Activated CD4-positive, alpha-beta T cell treated with anti-CD3 and anti-CD28 coated beads for 1 hour (primary cell): Measurements from ENCODE around the gene CACNG4.
"Not testable (repeated sequence)": the region's sequence is repeated elsewhere in the genome, so short reads cannot be mapped to it uniquely, and the experiment has no call there.

Experiments used
- DNase-seq: peaks from one replicate; pipeline ENCODE4 v3.0.0-alpha.2; 2020

CACNG4 gene

DNA sequence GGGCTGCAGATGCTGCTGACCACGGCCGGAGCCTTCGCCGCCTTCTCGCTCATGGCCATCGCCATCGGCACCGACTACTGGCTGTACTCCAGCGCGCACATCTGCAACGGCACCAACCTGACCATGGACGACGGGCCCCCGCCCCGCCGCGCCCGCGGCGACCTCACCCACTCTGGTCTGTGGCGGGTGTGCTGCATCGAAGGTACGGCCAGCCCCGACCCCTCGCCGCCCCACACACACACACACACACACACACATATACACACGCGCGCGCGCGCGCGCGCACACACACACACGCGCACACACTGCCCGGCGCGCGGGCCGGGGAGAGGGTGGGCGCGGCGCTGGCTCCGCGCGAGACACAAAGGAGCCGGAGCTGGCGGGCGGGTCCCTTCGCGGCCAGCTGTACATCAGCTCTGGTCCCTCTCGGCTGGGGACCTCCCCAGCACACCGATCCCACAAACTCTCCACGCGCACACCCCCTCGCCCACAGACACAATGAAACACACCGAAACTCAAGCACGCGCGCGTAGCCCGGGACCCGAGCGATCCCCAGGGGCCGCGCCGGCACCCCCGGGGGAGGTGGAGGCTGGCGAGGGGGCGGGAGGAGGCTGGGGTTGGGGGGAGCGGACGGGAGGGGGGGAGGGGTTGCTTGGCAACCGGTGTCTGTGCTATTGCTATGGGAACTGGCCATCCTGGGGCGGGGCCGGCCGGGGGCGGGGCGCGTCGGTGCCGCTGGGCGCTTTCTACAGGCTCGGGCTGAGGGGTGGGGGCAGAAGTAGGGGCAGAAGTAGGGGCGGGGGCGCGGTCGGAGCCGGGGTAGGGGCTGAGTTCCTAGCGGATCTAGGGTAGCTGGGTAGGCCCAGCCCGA is 658 bp downstream of the CACNG4 start:
- DNase-seq, result no peak

DNA sequence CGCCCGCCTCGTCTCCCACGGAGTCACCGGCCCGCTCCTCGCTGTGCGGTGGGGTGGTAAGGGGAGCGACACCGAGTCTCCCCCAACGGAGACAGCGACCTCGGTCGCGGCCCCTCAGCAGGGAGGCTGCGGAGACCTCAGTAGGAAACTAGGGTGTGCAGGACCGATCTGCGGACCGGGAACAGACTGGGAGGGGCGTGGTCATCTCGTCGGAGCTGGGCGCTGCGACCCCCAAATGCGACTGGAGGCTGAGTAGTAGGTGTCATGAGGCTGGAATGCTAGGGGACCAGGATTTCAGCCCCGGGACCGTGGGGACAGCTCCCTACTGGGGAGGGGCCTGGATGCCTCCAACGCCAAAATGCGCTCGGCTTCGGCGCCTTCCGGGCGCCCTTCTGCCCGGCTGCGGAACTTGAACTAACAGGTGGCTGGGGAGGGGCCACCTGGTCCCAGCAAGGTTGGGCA is 1.3 kb downstream of the CACNG4 start:
- DNase-seq, result no peak

DNA sequence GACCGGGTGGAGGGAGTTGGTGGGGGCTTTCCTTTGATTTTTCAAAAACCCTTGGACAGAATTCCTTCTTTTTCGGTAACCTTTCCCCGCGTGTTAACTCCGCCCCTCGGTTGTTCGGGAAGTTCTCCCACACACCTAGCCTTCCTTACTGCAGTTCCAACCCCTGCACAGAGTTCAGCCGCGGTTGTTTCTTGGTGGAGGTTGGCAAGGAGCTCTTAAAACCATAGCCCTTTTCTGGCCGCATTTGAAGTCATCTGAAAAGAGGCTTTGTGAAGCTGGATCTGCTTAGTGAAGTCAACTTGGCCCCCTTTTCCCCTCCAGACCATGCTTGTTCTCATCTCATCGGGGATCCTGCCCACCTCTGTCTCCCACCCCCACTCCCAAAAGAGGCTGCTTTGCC is 1.8 kb downstream of the CACNG4 start:
- no peak for DNase-seq

DNA sequence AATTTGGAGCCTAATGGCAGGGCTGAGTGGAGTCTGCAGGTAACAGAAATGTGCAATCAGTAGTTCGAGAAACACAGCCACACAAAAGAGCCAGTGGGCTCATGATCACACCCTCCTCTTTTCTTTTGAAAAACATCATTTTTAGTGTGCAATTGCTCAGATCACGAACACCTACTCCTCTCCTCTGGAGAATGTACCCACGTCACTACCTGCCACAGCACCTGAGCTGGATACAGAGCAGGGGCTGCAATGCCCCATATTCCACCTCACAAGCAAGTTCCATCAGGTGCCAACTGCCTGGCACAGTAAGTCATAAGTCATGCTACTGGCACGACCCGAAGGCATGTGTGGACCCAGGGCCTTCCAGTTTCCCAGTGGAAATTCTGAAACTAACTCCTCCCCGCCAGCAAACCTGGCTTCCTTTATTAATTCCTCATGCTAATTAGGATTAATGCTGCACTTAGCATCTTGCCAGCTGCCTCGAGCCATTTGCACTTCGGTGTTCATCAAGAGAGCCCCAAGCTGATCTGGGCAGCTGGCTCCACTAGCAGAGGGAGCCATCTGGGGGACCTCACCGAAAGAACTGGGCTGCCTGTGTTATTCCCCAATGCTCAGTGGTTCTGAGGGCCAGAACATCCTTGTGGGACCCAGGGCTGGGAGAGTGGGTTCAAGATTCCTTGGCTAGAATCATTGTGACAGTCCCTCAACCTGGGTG is 2.4 kb downstream of the CACNG4 start:
- no peak for DNase-seq

DNA sequence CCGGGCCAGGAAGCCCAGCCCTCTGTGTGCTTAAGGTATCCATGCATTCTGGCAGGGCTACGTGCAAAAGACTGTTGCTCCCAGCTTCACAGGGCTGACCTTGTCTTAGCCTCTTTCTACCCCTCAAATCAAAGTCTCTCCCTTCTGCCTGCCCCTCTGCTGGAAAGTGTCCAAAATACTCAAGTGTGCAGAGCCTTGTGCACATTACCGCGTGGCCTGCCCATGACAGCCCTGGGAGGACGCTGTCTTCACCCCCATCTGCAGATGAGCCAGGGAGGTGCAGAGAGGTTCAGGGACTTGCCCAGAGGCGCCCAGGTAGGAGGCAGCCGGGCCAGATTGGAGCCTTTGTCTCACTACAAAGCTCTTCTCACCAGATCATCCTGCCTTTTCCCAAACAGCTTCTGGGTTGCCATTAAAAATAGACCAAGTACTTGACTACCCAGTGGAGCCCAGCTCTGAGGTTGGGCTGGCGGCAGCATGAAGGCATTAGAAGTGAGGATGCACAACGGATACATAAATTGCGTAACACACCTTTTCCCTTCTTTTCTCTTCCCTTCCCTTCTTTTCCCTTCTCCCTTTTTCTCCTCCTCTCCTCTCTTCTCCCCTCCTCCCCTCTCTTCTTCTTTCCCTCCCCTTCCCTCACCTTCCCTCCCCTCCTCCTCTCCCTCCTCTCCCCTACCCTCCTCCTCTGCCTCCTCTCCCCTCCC is 3.5 kb downstream of the CACNG4 start:
- DNase-seq, result no peak

DNA sequence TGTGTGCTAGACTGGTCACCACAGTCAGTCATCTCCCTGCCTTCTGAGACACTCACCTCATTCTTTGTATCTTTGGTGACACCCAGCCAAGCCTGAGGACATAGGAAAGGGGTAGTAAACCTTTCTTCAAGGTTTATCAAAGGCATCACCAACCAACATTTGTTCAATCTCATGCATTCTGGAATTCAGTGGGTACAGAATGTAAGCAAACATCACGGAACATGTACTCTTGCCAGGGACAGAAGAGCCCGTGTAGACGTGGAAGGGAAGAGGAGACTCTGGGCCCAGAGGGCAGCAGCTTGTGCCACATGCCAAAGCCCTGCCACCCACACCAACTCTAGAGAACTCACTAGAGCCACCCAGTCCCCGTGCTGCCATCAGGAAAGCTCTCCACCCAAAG is 4.4 kb downstream of the CACNG4 start:
- DNase-seq, result no peak

DNA sequence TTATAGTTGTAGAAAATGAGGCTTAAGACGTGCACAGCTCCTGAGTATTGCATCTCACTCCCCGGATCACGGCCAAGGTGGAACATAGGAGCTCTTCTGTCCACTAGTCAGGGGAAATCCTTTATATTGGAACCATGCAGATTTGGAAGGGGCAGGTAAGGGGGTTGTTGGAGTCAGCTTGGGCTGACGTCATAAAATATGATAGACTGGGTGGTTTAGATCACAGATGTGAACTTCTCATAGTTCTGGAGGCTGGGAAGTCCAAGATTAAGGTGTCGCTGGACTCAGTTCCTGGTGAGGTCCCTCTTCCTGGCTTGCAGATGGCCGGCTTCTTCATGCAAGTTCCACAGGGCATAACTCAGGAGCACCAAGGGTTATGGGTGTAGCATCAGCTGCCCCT is 5.6 kb downstream of the CACNG4 start:
- DNase-seq, result no peak

DNA sequence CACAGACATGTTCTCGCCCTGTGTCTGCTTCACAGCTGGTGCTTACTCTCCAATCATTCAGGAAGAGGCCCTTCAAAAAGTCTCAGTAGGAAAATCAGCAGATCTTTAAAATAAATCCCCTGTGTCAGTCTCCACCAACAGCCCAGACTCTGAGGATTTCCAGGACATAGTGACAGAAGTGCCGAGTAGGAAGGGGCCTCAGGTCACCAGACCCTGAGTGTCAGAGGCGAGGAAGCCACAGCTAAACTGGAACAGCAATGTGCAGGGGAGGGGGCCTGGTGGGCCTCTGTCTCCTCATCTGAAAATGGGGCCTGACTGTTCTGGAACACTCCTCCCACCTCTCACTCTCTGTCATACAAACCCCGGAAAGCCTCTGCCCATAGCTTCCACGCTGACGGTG is 6.3 kb downstream of the CACNG4 start:
- DNase-seq, result no peak

DNA sequence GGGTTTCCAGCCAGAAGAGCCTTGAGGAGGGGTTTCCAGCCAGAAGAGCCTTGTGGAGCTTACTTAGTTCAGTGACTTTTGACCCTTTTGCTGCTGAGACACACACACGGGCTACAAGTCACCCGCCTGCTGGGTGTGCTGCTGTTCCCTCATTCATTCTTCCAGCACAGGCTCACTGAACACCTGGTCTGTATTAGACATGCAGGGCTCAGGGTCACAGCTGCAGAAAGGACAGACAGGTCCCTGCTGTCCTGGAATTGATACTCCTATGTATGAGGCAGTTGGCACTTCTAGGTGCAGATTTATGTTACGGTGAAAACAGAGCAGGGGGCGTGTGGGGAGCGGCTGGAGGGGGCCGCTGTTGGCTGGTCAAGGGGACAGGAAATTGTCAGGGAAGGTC is 6.8 kb downstream of the CACNG4 start:
- DNase-seq, result no peak

DNA sequence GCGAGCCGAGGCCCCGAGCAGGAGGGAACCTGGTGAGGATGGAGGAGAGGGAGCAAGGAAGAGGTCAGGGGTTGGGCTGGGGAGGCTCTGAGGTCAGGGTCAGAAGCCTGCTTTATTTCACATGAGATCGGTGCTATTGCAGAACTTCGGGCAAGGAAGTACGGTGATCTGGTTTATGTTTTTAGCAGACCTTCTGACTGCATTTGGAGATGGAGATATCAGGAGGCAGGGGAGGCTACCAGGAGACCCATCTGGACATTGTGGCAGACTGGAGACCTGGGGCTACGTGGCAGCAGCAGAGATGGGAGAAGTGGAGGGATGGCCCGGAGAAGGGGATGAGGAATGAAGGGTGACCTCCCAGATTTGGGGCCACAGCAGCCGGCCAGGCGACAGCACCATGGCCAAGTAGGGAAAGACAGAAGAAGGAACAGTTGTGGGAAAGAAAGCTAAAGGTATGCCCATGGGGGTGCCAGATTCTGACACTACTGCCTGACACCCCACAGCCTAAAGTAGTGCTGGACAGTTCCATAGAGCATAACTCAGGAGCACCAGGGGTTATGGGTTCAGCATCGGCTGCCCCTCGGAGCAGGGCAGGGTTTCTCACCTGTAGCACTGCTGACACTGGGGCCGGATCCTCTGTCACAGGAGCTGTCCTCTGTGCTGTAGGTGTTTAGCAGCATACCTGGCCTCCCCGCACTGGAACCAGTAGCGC is 7.4 kb downstream of the CACNG4 start:
- no peak for DNase-seq

DNA sequence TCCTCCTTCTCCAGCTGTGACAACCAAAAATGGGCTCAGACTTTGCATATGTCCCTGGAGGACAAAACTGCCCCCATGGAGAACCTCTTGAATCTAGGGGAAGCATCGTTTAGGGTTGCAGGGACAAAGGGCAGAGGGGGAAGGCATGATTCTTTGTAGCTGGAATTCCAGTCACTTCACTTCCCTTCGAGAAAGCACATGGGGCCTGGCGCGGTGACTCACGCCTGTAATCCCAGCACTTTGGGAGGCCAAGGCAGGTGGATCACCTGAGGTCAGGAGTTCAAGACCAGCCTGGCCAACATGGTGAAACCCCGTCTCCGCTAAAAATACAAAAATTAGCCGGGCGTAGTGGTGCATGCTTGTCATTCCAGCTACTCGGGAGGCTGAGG is 7.9 kb downstream of the CACNG4 start:
- not testable (repeated sequence) for DNase-seq

DNA sequence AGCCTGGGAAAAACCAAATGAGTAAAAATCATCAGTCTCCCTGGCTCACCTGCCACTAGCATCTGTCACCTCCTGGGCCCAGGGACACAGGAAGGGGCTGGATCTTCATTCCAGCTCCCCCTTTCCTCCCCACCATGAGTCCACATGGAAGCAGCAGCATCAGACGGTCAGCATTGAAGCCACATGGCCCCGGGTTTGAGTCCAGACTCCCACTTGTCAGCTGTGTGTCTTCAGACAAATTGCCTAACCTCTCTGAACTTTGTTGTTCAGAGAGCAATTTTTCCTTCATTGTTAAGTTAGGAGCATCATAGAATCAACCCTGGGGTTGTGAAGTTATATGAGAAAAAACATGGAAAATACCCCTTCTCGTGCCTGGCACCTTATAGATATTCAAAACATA is 10.7 kb downstream of the CACNG4 start:
- no peak for DNase-seq

DNA sequence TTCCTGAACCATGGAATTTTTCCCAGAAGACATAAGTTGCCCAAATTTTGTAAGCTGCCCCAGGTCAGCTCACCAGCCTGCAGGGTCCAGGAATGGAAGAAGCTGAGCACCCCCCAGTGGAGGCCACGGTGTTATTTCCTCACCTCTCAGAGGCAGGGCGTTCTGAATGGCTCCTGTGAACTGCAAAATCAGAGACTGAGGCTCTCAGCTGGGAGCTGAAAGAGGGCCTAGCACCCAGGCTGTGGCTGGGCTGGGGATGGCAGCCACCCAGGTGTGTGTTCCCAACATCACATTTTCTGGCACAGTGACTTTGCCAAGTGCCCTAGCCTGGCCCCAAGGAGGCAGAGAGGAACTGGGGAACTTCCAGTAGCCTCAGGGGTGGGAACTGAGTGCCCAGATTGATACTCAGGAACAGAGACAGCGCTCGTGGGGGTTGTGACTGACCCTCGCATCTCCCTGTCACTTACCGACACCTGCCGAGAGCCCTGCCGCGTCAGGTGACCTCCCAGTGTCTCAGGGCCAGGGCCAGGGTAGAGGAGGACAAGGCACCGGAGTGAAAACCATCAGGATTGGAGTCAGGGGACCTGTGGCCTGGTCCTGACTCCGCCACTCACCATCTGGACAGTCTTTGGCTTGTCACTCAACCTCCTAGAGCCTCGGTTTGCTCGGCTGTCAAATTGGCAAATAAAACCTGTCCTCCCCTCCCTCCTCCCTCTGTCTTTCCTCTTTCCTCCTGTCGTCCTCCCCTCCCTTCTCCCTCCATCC is 11.3 kb downstream of the CACNG4 start:
- DNase-seq, result no peak

DNA sequence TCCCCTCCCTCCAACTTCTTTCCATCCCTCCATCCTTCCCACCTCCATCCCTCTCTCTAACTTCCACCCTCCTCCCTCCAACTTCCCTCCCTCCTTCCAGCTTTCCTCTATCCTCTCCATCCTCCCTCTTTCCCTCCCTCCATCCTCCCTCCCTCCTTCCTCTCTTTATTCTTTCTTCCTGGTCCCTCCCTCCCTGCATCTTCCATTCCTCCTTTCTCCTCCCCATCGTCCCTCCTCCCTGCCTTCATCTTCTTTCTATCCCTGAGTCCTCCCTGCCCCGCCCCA is 11.8 kb downstream of the CACNG4 start:
- no peak for DNase-seq

DNA sequence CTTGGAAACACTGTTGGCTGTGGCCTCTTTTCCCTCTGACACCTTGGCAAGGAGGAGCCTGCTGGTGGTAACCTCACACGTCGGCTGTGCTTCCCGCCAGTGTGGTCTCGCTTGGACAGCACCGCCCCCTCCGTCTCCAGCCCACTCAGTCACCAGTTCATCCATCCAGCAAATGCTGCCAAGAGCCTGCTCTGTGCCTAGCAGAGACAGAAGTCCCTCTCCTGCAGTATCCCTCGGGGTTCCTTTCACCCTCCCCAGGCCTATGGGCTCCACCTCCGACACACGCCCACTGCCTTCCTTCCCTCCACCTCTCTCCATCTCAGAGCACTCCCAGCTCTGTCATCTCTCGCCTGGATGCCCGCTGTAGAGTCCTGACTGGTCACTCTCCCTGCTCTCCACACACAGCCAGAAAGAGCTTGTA is 12.3 kb downstream of the CACNG4 start:
- no peak for DNase-seq

DNA sequence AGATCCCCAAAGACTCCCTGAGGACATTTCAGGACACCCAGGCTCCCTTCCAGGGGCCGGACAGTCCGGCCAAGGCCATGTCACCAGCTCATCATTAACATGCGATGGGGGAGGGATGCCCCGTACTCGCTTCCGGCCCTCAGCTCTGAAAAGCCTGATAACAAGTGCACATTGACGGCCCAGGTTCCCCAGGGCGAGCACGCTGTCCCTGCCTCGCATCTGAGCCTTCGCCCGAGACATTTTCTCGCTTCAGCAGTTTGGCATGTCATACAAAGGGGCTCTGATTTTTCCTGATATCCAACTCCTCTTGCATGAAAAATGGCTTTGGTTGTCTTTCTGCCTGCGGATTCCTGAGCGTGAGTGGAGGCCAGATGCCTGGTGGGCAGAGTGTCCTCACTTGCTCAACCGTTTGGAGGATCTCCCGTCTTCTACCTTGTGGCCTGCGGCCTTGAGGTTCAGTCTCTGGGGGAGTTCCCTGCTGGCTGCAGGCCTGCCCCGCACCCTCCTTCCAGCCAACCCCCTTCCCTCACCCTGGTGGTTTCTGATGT is 14.1 kb downstream of the CACNG4 start:
- DNase-seq, result no peak

DNA sequence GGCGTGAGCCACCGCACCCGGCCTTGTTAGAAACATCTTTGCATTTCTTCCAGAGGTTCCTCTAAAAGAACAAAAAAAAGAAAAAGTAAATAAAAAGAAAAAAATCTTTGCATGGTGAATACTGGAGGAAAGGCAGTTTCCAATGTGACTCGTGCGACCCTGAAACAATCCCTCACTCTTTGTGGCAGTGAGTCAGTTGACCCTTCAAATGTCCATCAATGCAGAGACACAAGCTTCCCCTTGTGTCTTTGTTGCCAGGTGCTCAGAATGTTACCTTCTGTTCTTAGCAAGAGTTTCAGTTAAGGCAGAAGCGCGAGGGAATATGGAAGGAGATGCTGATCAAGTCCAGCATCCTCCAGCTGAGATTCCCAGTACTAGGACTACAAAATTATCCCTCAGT is 16.4 kb downstream of the CACNG4 start:
- no peak for DNase-seq

DNA sequence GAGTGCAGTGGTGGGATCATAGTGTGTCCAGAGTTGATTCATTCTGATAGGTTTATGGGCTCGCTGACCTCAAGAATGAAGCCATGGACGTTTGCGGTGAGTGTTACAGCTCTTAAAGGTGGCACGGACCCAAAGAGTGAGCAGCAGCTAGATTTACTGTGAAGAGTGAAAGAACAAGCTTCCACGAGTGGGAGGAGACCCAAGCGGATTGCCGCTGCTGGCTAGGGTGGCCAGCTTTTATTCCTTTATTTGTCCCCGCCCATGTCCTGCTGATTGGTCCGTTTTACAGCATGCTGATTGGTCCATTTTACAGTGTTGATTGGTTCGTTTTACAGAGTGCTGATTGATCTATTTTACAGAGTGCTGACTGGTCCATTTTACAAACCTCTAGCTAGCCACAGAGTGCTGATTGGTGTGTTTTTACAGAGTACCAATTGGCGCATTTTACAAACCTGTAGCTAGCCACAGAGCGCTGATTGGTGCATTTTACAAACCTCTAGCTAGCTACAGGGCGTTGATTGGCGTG is 17.5 kb downstream of the CACNG4 start:
- no peak for DNase-seq

DNA sequence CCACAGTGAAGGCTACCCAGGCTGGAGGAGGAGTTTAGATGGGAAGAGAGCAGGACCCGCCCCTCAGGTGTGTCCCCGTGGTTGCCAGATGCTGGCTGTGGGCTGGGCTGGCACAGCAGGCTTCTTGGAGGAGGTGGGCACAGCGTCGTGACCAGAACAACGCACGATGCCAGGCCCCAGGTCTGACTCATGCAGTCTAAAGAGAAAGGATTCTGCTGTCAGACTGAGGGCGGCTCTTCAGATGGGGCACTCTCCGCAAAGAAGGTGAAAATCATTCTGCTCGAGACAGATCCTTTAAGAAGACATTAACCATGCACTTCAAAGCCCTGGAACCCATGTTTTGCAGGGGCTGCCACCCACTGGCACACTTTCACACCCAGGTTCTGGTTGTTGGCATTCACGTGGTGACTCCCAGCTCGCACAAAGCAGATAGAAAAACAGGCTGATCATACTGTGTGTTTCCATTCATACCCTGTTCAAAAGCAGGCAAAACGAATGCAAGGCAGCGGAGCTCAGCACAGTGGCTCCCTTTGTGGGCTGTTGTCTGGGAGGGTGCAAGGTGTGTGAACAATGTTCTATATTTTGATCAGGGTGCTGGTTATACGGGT is 19.0 kb downstream of the CACNG4 start:
- DNase-seq, result no peak

DNA sequence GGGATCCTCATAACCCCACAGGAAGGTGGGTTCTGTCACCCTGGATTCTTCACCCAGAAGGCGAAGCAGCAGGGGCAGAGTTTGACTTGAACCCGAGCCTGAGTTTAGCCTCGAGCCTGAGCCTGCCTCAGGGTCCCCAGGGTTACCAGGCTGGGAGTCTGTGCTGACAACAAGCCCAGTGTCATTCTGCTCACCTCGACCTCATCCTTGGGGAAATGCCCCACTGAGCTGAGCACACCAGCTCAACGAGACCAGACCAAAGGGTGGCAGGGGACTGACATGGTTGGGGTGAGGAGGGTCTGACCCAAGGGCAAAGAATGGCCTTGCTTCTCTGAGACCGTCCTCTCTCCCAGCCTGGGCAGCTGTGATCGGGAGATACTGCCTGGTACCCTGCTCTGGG is 20.2 kb downstream of the CACNG4 start:
- no peak for DNase-seq
